ENCODE measurements around the gene PPP2R2D. TPM values are rescaled to one million over a fixed set of nuclear protein-coding genes. Genes with fewer than 3 reads are reported as not detected.

The PPP2R2D gene
- total and polyA plus RNA-seq, 8 donors: 15.6 to 96.7 (median 36.9) TPM

GRCh38 chr10:131885391-131886165 is 15.2 kb upstream of the PPP2R2D start:
- H3K27ac ChIP-seq: no peak overlapping the region
- no peaks in the 10 kb centered on the region for H3K9me3 ChIP-seq
- 9 to 20% (median 13%) methylated on average over 14 to 25 of the region's 25 CpGs for WGBS, 5 donors
- no peak overlapping the region for H3K4me3 ChIP-seq
- no peaks in the 10 kb centered on the region for H3K36me3 ChIP-seq
- intact Hi-C loops (cut with DNase I; ENCODE audit: low total_unique reads): loop anchor here (5.0 kb wide), 1 partner anchor 137 kb away; no protein-coding TSS in a partner anchor
- TF ChIP-seq EP300 (IDR thresholded peaks at IDR 0.05) (no peak), CTCF (IDR thresholded peaks at IDR 0.05) (peak in 6 of 7 experiments; percentile 54 to 97 (median 95)), POLR2A (IDR thresholded peaks at IDR 0.05) (no peak), POLR2AphosphoS5 (IDR thresholded peaks at IDR 0.05) (peak in 1 of 3 donors; percentile 56)
- peak; percentile 84 to 92 for DNase-seq
- peaks cover 6 to 9% (median 8%) of the 10 kb centered on the region in 4 donors for H3K4me1 ChIP-seq
- peaks cover 0 to 38% (median 3%) of the 10 kb centered on the region in 3 donors for H3K27me3 ChIP-seq

DNA sequence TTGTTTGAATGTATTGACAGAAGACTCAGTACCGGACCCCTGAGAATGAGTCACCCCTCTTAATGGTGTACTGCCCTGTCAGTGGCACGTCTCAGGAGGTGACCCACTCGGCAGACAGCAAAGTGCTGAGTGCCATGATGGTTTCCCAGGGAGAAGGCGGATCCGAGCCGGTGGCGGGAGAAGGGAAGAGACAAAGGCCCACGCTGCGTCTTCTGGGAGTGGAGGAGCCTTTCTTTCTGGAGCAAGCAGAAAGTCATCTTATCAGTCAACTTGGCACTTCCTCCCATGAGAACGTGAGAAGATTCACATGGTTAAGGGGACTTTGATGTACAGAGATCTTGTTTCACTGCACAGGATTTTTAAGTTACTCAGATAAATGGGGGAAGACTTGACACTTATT is 14.6 kb upstream of the PPP2R2D start:
- Histone ChIP-seq H3K36me3 (no peaks in the 10 kb centered on the region), H3K27ac (no peak overlapping the region), H3K4me3 (no peak overlapping the region), H3K9me3 (no peaks in the 10 kb centered on the region), H3K4me1 (peaks cover 6 to 9% (median 8%) of the 10 kb centered on the region in 4 donors), H3K27me3 (peaks cover 0 to 41% (median 7%) of the 10 kb centered on the region in 3 donors)
- no peak for TF ChIP-seq EP300 (IDR thresholded peaks at IDR 0.05)
- TF ChIP-seq POLR2A (IDR thresholded peaks at IDR 0.05): no peak
- DNase-seq: no peak
- 63 to 79% (median 76%) methylated on average over 10 of the region's 10 CpGs for WGBS, 5 donors
- intact Hi-C loops (cut with DNase I; ENCODE audit: low total_unique reads): loop anchor here (5.0 kb wide), 1 partner anchor 136 kb away; no protein-coding TSS in a partner anchor

GRCh38 chr10:131888186-131888604 is 12.6 kb upstream of the PPP2R2D start:
- no peak for DNase-seq
- intact Hi-C loops (cut with DNase I; ENCODE audit: low total_unique reads): loop anchor here (5.0 kb wide), 1 partner anchor 134 kb away; no protein-coding TSS in a partner anchor
- Histone ChIP-seq H3K36me3 (no peaks in the 10 kb centered on the region), H3K4me1 (peaks cover 6 to 15% (median 10%) of the 10 kb centered on the region in 4 donors), H3K27ac (no peak overlapping the region), H3K9me3 (no peaks in the 10 kb centered on the region), H3K4me3 (no peak overlapping the region), H3K27me3 (peaks cover 0 to 55% (median 20%) of the 10 kb centered on the region in 3 donors)
- WGBS, 5 donors: 61 to 80% (median 75%) methylated on average over 6 of the region's 6 CpGs
- TF ChIP-seq EP300 (IDR thresholded peaks at IDR 0.05) (no peak), POLR2AphosphoS5 (IDR thresholded peaks at IDR 0.05) (no peak), POLR2A (IDR thresholded peaks at IDR 0.05) (no peak), CTCF (IDR thresholded peaks at IDR 0.05) (no peak)

- Histone ChIP-seq H3K4me3 (no peak overlapping the region), H3K36me3 (no peaks in the 10 kb centered on the region), H3K27me3 (peaks cover 0 to 57% (median 24%) of the 10 kb centered on the region in 3 donors), H3K27ac (no peak overlapping the region), H3K9me3 (no peaks in the 10 kb centered on the region), H3K4me1 (peaks cover 6 to 15% (median 10%) of the 10 kb centered on the region in 4 donors)
- intact Hi-C loops (cut with DNase I; ENCODE audit: low total_unique reads): loop anchor here (5.0 kb wide), 2 partner anchors 133 to 253 kb away; no protein-coding TSS in a partner anchor
- WGBS, 5 donors: 90 to 94% (median 93%) methylated on average over 9 of the region's 9 CpGs
- TF ChIP-seq POLR2AphosphoS5 (IDR thresholded peaks at IDR 0.05): no peak
- TF ChIP-seq EP300 (IDR thresholded peaks at IDR 0.05): no peak
- no peak for TF ChIP-seq POLR2A (IDR thresholded peaks at IDR 0.05)
- no peak for TF ChIP-seq CTCF (IDR thresholded peaks at IDR 0.05)
- DNase-seq: no peak
Measured at GRCh38 chr10:131889755-131890154, 11.1 kb upstream of the PPP2R2D start.

Data from stomach (tissue), 9 donors.